GM12891 (cell line): ENCODE measurements around the gene SREBF2.
"Not testable (repeated sequence)": the region's sequence is repeated elsewhere in the genome, so short reads cannot be mapped to it uniquely, and the experiment has no call there.

Experiments used
- DNase-seq: peaks from one replicate; pipeline ENCODE4 v3.0.0; 2011; ENCODE audit warnings: low spot score; ENCODE audit not compliant: insufficient read length
- FAIRE-seq: peaks from 2 replicates; lab custom pipeline; 2011; peaks lifted over from hg19 to GRCh38; lab: Jason Lieb, UNC
- PAX5 ChIP-seq: IDR thresholded peaks from 2 replicates; pipeline ENCODE4 v1.6.1; 2011; ENCODE audit warnings: low read length, moderate library complexity, mild to moderate bottlenecking; ENCODE audit not compliant: insufficient read depth, severe bottlenecking
- POLR2A ChIP-seq: IDR thresholded peaks from 2 replicates; pipeline ENCODE4 v1.6.1; 2011; ENCODE audit warnings: low read depth, low read length, control low read depth
- POLR2AphosphoS5 ChIP-seq: IDR thresholded peaks from 2 replicates; pipeline ENCODE4 v1.6.1; 2011; ENCODE audit warnings: low read depth, low read length, control low read depth
- POU2F2 ChIP-seq: IDR thresholded peaks from 2 replicates; pipeline ENCODE4 v1.6.1; 2011; ENCODE audit warnings: low read depth, mild to moderate bottlenecking, control low read depth, low read length, moderate library complexity
- SPI1 ChIP-seq: IDR thresholded peaks from 2 replicates; pipeline ENCODE4 v1.6.1; 2011; ENCODE audit warnings: low read depth, low read length, control low read depth
- TAF1 ChIP-seq: IDR thresholded peaks from 2 replicates; pipeline ENCODE4 v1.6.1; 2011; ENCODE audit warnings: low read depth, low read length, control low read depth

Gene SREBF2

DNA sequence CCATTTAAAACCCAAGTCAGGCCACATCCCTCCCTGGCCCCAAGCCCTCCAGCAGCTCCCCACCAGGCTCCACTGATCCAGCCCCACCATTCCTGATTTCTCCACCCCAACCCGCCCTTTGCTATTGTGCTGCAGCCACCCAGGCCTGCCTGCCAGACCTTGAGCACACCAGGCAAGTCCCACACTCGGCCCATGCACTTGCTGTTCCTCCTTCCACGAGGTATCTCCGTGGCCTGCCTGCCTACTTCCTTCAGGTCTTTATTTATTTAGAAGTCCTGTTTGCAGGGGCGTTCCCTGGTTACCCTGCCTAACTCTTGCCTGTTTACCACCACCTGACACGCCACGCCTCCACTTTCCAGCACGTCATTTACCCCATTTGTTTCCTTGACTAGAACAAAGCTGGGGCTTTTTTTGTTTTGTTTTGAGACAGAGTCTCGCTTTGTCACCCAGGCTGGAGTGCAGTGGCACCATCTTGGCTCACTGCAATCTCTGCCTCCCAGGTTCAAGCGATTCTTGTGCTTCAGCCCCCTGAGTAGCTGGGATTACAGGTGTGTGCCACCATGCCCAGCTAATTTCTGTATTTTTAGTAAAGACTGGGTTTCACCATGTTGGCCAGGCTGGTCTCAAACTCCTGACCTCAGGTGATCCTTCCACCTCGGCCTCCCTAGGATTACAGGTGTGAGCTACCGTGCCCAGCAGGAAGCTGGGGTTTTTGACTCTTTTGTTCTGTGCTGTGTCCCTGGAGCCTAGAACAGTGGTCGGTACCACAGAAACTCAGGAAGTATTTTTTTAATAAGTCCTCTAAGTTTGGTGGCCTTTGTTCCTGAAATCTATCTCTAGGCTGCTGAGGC, 107.3 kb downstream of the SREBF2 start:
- FAIRE-seq (peak; percentile 99), DNase-seq (no peak)
- TF ChIP-seq POLR2A (peak; percentile 91), SPI1 (peak; percentile 62), POU2F2 (peak; percentile 19; the same call in 1 of the 2 replicates), PAX5 (no peak), TAF1 (peak; percentile 48; the same call in 1 of the 2 replicates), POLR2AphosphoS5 (peak; percentile 86; the same call in 1 of the 2 replicates)

DNA sequence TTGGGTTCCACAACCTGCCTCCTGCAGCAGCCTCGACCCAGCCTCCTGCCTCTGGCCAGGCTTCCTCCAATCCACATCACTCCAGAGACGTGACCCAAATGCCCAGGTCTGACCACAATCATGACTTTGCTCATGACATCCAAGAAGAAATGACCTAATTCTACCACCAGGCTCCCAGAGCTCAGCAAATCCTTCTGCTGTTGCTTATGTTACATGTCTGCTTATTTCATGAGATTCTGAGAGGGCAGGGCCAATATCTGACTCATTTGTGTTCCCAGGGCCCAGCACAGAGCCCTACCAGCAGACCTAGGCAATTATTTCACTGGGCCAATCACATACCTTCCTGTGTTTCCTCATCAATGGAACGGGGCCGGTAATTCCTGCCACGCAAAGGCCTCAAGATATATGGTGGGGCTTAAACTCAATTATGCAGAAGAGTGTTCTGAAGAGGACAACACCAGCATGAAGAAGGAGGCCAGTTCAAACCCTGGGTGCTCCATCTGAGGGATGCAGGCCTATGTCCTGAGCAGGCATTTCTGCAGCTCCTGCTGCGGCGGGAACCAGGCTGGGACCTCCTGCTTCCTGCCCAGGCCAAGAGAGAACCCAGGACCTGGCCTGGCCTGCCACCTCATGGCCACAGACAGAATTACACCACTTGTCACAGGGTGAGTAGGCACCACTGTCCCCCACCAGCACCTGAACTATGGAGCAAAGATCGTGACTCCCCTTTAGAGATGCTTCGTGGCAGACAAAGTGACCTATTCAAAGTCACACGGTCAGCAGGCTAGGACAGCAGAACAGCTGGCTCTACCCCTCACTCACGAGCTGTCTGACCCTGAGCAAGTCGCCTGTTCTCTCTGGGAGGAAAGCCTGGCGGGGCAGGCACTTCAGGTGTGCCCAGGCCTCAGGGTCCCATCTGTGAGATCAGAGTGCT, 108.2 kb downstream of the SREBF2 start:
- TF ChIP-seq TAF1: no peak
- no peak for TF ChIP-seq POLR2AphosphoS5
- no peak for TF ChIP-seq SPI1
- 0 out of 2 replicates have a peak, but pooled peaks have one; percentile 23 for TF ChIP-seq POLR2A
- 0 out of 2 replicates have a peak, but pooled peaks have one; percentile 15 for TF ChIP-seq POU2F2
- no peak for TF ChIP-seq PAX5
- no peak for DNase-seq
- FAIRE-seq: peak; percentile 99

DNA sequence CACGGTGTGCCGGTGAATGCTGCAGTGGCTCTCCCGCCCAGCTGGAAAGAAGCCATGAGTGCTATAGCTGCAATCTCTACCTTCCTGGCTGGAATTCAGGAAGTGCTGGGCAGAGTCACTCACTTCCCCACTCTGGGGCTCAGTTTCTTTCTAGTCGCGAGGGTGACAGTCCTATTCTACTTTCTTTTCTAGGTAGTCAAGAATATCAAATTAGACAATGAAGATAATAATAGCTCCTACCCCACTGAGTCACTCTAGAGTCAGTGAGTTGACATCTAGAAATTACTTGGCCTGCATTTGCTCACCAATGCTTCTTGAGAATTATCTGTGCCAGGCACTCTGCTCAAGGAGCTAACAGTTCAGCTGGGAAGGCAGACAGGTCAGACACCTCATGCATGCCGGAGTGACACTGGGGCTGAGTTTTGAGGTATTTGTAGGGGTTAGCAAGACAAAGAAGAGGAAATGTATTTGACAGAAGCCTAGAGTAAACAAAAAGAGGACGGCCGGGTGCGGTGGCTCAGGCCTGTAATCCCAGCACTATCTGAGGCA, 110.8 kb downstream of the SREBF2 start:
- no peak for DNase-seq

DNA sequence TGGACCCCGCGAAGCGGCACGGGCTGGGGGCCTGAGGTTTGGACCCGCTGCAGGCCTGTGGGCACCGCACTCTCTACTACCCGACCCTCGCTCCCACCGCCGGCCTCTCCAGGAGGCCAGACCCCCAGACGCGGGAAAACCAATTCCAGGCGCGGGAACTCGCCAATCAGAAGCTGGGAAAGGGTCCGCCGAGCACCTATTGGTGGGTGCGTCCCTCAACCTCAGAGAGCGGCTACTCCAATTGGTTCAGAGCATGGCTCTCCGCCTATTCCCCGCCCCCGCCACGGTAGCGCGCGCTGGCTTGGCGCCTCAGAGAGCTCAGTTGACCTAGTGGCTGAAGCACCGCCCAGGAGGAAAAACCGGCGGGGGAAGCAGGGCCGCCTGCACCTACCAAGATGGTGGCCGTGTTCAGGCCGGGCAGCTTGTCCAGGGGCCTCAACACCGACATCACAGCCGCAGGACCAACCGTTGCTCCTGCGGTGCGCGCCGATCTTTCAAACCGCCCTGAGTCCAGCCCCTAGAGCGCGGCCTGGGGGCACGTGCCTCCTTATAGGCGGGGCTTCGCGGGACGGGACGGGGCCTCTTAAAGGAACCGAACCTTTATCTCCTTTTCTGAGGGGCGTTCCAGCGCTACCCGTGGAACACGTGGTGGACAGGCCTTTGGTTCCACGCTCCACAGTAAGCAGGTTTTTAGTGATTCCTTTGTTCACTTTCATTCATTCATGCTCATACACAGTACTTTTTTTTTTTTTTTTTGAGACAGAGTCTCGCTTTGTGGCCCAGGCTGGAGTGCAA, 113.9 kb downstream of the SREBF2 start, which contains the start of gene CENPM:
TSS of gene CENPM (minus strand) at position 524 of the 795 bp plus-strand sequence. CDS start at position 448, 76 bp downstream.
- FAIRE-seq (peak; percentile 96), DNase-seq (peak; percentile 79)
- TF ChIP-seq TAF1 (no peak), POLR2A (no peak), SPI1 (no peak), POLR2AphosphoS5 (no peak), POU2F2 (no peak), PAX5 (no peak)

More for the DNA sequence above, 110.8 kb downstream of the SREBF2 start:
- peak; percentile 33; the same call in 1 of the 2 replicates for TF ChIP-seq SPI1
- TF ChIP-seq PAX5: no peak
- no peak for FAIRE-seq

DNA sequence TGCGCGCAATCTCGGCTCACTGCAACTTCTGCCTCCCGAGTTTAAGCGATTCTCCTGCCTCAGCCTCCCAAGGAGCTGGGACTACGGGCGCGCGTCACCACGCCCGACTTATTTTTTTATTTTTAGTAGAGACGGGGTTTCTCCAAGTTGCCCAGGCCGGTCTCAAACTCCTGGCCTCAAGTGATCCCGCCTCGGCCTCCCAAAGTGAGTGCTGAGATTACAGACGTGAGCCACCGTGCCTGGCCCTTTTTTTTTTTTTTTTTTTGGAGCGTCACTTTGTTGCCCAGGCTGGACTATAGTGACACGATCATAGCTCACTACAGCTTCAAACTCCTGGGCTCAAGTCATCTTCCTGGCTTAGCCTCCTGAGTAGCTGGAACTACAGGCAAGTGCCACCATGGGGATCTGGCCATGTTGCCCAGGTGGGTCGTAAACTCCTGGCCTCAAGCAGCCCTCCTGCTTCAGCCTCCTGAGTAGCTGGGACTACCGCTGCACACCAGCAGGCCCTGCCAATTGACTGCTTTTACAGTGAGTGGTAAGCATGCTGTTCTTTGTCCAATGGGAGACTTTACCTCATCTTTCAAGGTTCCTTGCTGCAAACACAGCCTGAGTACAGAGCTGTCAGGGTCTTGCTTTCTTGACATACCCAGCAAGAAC, 114.6 kb downstream of the SREBF2 start:
- peak; percentile 40 for FAIRE-seq

DNA sequence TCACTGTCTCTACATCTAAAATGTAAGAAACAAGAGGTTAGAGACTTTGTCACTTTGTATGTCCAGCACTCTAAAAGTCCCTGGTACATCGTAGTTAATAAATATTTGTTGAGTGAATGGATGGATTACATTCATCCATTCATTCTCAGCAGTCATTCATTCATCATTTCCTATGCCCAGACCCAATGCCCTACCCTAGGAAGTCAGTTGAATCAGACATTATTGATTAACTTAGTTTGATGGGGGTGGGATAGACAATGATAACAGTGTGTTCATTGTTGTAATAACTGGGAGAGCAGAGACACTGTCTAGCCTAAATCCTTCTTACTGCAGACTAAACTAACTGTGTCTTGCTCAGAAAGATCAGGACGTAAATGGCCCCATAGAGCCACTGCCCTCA, 115.2 kb downstream of the SREBF2 start:
- no peak for DNase-seq
- peak; percentile 56 for FAIRE-seq
- TF ChIP-seq PAX5 (no peak), POU2F2 (no peak), TAF1 (no peak), SPI1 (no peak), POLR2A (no peak), POLR2AphosphoS5 (no peak)

More for the DNA sequence above, 114.6 kb downstream of the SREBF2 start:
- DNase-seq: no peak
- TF ChIP-seq TAF1 (no peak), SPI1 (no peak), POLR2AphosphoS5 (no peak), PAX5 (no peak), POU2F2 (no peak), POLR2A (no peak)

DNA sequence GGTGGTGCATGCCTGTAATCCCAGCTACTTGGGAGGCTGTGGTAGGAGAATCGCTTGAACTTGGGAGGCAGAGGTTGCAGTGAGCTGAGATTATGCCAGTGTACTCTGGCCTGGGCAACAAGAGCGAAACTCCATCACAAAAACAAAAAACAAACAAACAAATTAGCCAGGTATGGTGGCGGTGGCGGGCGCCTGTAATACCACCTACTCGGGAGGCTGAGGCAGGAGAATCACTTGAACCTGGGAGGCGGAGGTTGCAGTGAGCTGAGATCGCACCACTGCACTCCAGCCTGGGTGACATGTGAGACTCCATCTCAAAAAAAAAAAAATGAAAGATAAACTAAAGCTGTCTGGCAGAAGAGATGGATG, 116.0 kb downstream of the SREBF2 start:
- FAIRE-seq, DNase-seq: not testable (repeated sequence)

DNA sequence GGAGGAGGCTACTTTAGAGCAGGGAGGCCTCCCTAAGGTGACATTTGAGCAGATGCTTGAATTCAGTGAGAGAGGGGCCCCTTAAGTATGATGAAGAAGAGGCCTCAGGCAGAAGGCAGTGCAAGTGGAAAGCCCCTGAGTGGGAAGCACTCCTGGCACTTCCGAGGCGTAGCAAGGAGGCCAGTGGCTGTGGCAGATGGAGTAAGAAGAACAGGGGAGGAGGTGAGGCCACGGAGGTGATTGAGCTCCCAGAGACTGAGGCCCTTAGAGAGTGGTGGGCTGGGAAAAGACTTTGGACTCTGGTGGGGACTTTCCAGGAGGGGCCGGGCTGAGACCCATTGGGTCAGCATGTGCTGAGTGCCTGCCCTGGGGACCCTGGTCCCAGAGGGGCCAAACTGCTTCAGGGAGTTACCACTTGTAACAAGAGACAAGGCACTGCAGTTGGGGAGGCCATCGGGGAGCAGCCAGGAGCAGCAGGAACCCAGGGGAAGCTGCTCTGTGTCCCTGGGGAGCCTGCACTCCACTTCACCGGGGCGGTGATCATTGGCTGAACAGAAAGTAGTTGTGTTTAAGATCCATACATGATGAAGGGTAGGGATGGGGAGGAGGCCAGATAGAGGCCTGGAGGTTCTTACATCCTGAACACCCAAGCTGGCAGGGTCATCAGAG, 116.5 kb downstream of the SREBF2 start:
- TF ChIP-seq POLR2AphosphoS5: 0 out of 2 replicates have a peak, but pooled peaks have one; percentile 42
- TF ChIP-seq POLR2A: peak; percentile 39; the same call in 1 of the 2 replicates
- TF ChIP-seq PAX5: no peak
- no peak for TF ChIP-seq SPI1
- 0 out of 2 replicates have a peak, but pooled peaks have one; percentile 31 for TF ChIP-seq POU2F2
- TF ChIP-seq TAF1: peak; percentile 51; the same call in 1 of the 2 replicates
- DNase-seq: no peak
- FAIRE-seq: peak; percentile 48
